Muscle of arm (tissue), 12 donors: ENCODE results near the gene TRIM6. TPM values are rescaled to one million over a fixed set of nuclear protein-coding genes. Genes with fewer than 3 reads are reported as not detected.
A peak's percentile ranks its signal among the peaks of the same experiment; 100 is the strongest.
"Not testable (repeated sequence)": the region's sequence is repeated elsewhere in the genome, so short reads cannot be mapped to it uniquely, and the experiment has no call there.

Experiments used
- DNase-seq: peaks from one replicate; pipeline ENCODE4 v3.0.0-alpha.2; 2013
- polyA plus RNA-seq, 12 donors: library from polyadenylated mRNA; unstranded; fragments of 120-200 nt; gene quantifications; one replicate each; pipeline ENCODE4 v1.2.1, GENCODE V29; 2013; ENCODE audit not compliant: insufficient read length in 12 of 12

The TRIM6 gene
- polyA plus RNA-seq, 12 donors, result 0.93 to 3.6 (median 1.3) TPM; not detected in 2

- DNase-seq, result no peak
Observed at GRCh38 chr11:5604896-5605295, 8.5 kb downstream of the TRIM6 start.

GRCh38 chr11:5605849-5606248, 9.4 kb downstream of the TRIM6 start:
- DNase-seq, result no peak

- no peak for DNase-seq
Observed at GRCh38 chr11:5608808-5609207, 12.4 kb downstream of the TRIM6 start.

- no peak for DNase-seq
Observed at GRCh38 chr11:5610446-5610845, 14.0 kb downstream of the TRIM6 start.

- DNase-seq, result no peak
Observed at GRCh38 chr11:5611627-5612026, 15.2 kb downstream of the TRIM6 start.

- no peak for DNase-seq
Observed at GRCh38 chr11:5618807-5619206, 22.4 kb downstream of the TRIM6 start.

- DNase-seq, result no peak
Observed at GRCh38 chr11:5620651-5621521, 24.4 kb downstream of the TRIM6 start.

GRCh38 chr11:5621580-5621979, 25.1 kb downstream of the TRIM6 start:
- no peak for DNase-seq

- no peak for DNase-seq
Observed at GRCh38 chr11:5622802-5623201, 26.4 kb downstream of the TRIM6 start.

- peak; percentile 80 for DNase-seq
Observed at GRCh38 chr11:5624489-5625279, 28.2 kb downstream of the TRIM6 start, which contains the start of gene TRIM34. TSS of gene TRIM34 (plus strand) at chr11:5625001. CDS start at chr11:5632332, 7,331 bp downstream.

- no peak for DNase-seq
Observed at GRCh38 chr11:5625281-5625680, 28.8 kb downstream of the TRIM6 start.

GRCh38 chr11:5626196-5626595, 29.8 kb downstream of the TRIM6 start:
- DNase-seq, result no peak

GRCh38 chr11:5631417-5631816, 35.0 kb downstream of the TRIM6 start:
- no peak for DNase-seq

- DNase-seq, result no peak
Observed at GRCh38 chr11:5631969-5632635, 35.7 kb downstream of the TRIM6 start.

- no peak for DNase-seq
Observed at GRCh38 chr11:5639953-5640352, 43.5 kb downstream of the TRIM6 start.

GRCh38 chr11:5643585-5643984, 47.1 kb downstream of the TRIM6 start:
- DNase-seq, result no peak

GRCh38 chr11:5646139-5646538, 49.7 kb downstream of the TRIM6 start:
- no peak for DNase-seq

GRCh38 chr11:5655474-5655873, 59.0 kb downstream of the TRIM6 start:
- no peak for DNase-seq

GRCh38 chr11:5656956-5657355, 60.5 kb downstream of the TRIM6 start:
- DNase-seq, result not testable (repeated sequence)

GRCh38 chr11:5658318-5658717, 61.9 kb downstream of the TRIM6 start:
- no peak for DNase-seq
